ENCODE results near the gene PIK3CD. TPM values are rescaled to one million over a fixed set of nuclear protein-coding genes. Genes with fewer than 3 reads are reported as not detected.
"Not testable (repeated sequence)": the region's sequence is repeated elsewhere in the genome, so short reads cannot be mapped to it uniquely, and the experiment has no call there.

Gene PIK3CD
- total RNA-seq, 2 donors from 2014 or later, result 12.4 to 18.7 TPM

DNA sequence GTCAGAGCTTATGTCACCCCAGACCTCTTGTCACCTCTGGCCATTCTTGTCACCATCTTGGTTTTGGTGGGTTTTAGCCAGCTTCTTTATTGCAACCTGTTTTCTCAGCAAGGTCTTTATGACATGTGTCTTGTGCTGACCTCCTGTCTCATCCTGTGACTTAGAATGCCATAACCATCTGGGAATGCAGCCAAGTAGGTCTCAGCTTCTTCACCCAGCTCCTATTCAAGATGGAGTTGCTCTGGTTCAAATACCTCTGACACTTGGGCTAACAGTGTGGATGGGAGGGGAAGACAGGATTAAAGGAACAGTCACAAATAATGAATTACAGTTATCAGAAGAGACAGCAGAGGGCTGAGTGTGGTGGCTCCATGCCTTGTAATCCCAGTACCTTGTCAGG is 30.5 kb upstream of the PIK3CD start:
- H3K27me3 ChIP-seq (replicated peaks; ENCODE audit: insufficient read depth), result no peaks in the 10 kb centered on the region
- H3K4me3 ChIP-seq, result no peak overlapping the region
- H3K9me3 ChIP-seq, result no peaks in the 10 kb centered on the region
- no peak for ATAC-seq (ENCODE audit: insufficient number of reproducible peaks, low FRiP score, low read depth)
- DNase-seq (ENCODE audit: low spot score), result no peak
- H3K27ac ChIP-seq, result no peak overlapping the region
- TF ChIP-seq, protein P1, sequence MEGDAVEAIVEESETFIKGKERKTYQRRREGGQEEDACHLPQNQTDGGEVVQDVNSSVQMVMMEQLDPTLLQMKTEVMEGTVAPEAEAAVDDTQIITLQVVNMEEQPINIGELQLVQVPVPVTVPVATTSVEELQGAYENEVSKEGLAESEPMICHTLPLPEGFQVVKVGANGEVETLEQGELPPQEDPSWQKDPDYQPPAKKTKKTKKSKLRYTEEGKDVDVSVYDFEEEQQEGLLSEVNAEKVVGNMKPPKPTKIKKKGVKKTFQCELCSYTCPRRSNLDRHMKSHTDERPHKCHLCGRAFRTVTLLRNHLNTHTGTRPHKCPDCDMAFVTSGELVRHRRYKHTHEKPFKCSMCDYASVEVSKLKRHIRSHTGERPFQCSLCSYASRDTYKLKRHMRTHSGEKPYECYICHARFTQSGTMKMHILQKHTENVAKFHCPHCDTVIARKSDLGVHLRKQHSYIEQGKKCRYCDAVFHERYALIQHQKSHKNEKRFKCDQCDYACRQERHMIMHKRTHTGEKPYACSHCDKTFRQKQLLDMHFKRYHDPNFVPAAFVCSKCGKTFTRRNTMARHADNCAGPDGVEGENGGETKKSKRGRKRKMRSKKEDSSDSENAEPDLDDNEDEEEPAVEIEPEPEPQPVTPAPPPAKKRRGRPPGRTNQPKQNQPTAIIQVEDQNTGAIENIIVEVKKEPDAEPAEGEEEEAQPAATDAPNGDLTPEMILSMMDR (IDR thresholded peaks at IDR 0.05), result no peak
- no peaks in the 10 kb centered on the region for H3K4me1 ChIP-seq (ENCODE audit: control insufficient read depth in 1 of 2, low read depth in 2 of 2)
- no peaks in the 10 kb centered on the region for H3K36me3 ChIP-seq

GRCh38 chr1:9624081-9624480 is 27.4 kb upstream of the PIK3CD start:
- ATAC-seq (ENCODE audit: insufficient number of reproducible peaks, low FRiP score, low read depth) (no peak), DNase-seq (ENCODE audit: low spot score) (no peak)
- no peaks in the 10 kb centered on the region for H3K36me3 ChIP-seq
- no peaks in the 10 kb centered on the region for H3K9me3 ChIP-seq
- no peak overlapping the region for H3K4me3 ChIP-seq
- H3K27ac ChIP-seq, result no peak overlapping the region
- TF ChIP-seq, protein P1 (IDR thresholded peaks at IDR 0.05), result no peak
- H3K27me3 ChIP-seq (replicated peaks; ENCODE audit: insufficient read depth), result no peaks in the 10 kb centered on the region
- H3K4me1 ChIP-seq (ENCODE audit: control insufficient read depth in 1 of 2, low read depth in 2 of 2), result peaks cover 0 to 4% of the 10 kb centered on the region in 2 donors

- not testable (repeated sequence) for H3K9me3 ChIP-seq; DNase-seq (ENCODE audit: low spot score); H3K4me3 ChIP-seq; ATAC-seq (ENCODE audit: insufficient number of reproducible peaks, low FRiP score, low read depth); H3K4me1 ChIP-seq (ENCODE audit: control insufficient read depth in 1 of 2, low read depth in 2 of 2); H3K27me3 ChIP-seq (replicated peaks; ENCODE audit: insufficient read depth); H3K27ac ChIP-seq; H3K36me3 ChIP-seq
These were observed 26.5 kb upstream of the PIK3CD start for GRCh38 chr1:9625030-9625429.

DNA sequence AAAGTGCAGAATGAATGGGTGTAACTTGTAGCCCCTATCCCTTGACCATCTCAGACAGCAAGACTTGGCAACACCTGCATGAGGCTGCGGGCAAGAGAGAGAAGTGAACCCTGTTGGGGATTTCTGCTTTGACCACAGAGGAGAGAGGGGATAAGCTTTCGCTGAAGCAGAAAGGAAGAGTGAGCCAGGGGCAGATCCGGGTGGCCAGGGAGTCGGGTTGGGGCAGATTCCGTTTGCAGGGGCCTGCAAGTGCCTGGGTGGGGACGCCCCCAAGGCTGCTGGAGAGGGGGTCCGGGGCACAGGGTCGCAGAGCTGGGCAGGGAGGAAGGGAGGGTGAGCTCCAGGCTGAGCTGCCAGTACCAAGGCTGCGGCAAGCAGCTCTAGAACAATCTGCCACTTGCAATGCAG is 25.3 kb upstream of the PIK3CD start:
- no peak for ATAC-seq (ENCODE audit: insufficient number of reproducible peaks, low FRiP score, low read depth)
- H3K4me1 ChIP-seq (ENCODE audit: control insufficient read depth in 1 of 2, low read depth in 2 of 2), result peaks cover 0 to 4% of the 10 kb centered on the region in 2 donors
- TF ChIP-seq, protein P1 (IDR thresholded peaks at IDR 0.05), result no peak
- no peaks in the 10 kb centered on the region for H3K9me3 ChIP-seq
- DNase-seq (ENCODE audit: low spot score), result no peak
- H3K27me3 ChIP-seq (replicated peaks; ENCODE audit: insufficient read depth), result no peaks in the 10 kb centered on the region
- no peak overlapping the region for H3K4me3 ChIP-seq
- H3K36me3 ChIP-seq, result no peaks in the 10 kb centered on the region
- no peak overlapping the region for H3K27ac ChIP-seq

- H3K27ac ChIP-seq, result no peak overlapping the region
These were observed 22.7 kb upstream of the PIK3CD start for GRCh38 chr1:9628541-9629444.

More at GRCh38 chr1:9628541-9629444, 22.7 kb upstream of the PIK3CD start:
- TF ChIP-seq, protein P1 (IDR thresholded peaks at IDR 0.05), result no peak
- DNase-seq (ENCODE audit: low spot score) (no peak), ATAC-seq (ENCODE audit: insufficient number of reproducible peaks, low FRiP score, low read depth) (no peak)
- Histone ChIP-seq H3K36me3 (no peaks in the 10 kb centered on the region), H3K27me3 (replicated peaks; ENCODE audit: insufficient read depth) (no peaks in the 10 kb centered on the region), H3K4me3 (no peak overlapping the region), H3K9me3 (no peaks in the 10 kb centered on the region), H3K4me1 (ENCODE audit: control insufficient read depth in 1 of 2, low read depth in 2 of 2) (peaks cover 0 to 4% of the 10 kb centered on the region in 2 donors)

All from thoracic aorta (tissue), 2 donors.